Smooth muscle cell of the brain vasculature (primary cell): ENCODE measurements around the gene SNAP23.

ENCODE experiments used
- DNase-seq: peaks from one replicate; pipeline ENCODE4 v3.0.0-alpha.2; 2012; ENCODE audit warnings: low read depth, low spot score

SNAP23 gene

GRCh38 chr15:42495361-42496212 is at the start of gene SNAP23:
SNAP23 (plus strand) TSS chr15:42495634; CDS start chr15:42511847, 16,213 bp downstream.
- peak; percentile 85 for DNase-seq

GRCh38 chr15:42447599-42447998 is 47.8 kb upstream of the SNAP23 start:
- no peak for DNase-seq

GRCh38 chr15:42448281-42448680 is 47.2 kb upstream of the SNAP23 start:
- DNase-seq = no peak

GRCh38 chr15:42449770-42450424 is 45.5 kb upstream of the SNAP23 start:
- DNase-seq = no peak

- DNase-seq = no peak
These were observed 45.0 kb upstream of the SNAP23 start for GRCh38 chr15:42450425-42450790.

- DNase-seq = no peak
These were observed 41.6 kb upstream of the SNAP23 start for GRCh38 chr15:42453826-42454225.

- no peak for DNase-seq
These were observed 38.9 kb upstream of the SNAP23 start for GRCh38 chr15:42456531-42456930.

GRCh38 chr15:42456971-42457370 is 38.5 kb upstream of the SNAP23 start:
- no peak for DNase-seq

GRCh38 chr15:42457445-42458442 is 37.7 kb upstream of the SNAP23 start:
- peak; percentile 88 for DNase-seq

- DNase-seq = no peak
These were observed 34.2 kb upstream of the SNAP23 start for GRCh38 chr15:42461261-42461660.

GRCh38 chr15:42465520-42466259 is 29.7 kb upstream of the SNAP23 start:
- DNase-seq = no peak

- DNase-seq = no peak
These were observed 24.4 kb upstream of the SNAP23 start for GRCh38 chr15:42471002-42471401.

GRCh38 chr15:42474827-42475226 is 20.6 kb upstream of the SNAP23 start:
- no peak for DNase-seq

- no peak for DNase-seq
These were observed 12.7 kb upstream of the SNAP23 start for GRCh38 chr15:42482701-42483100.

- no peak for DNase-seq
These were observed 11.8 kb upstream of the SNAP23 start for GRCh38 chr15:42483677-42484076.

GRCh38 chr15:42490291-42490670 is 5.2 kb upstream of the SNAP23 start:
- DNase-seq = no peak

GRCh38 chr15:42490671-42491538 is 4.5 kb upstream of the SNAP23 start, which contains the start of gene ZNF106:
ZNF106 (minus strand) TSS chr15:42491141; CDS start chr15:42472289, 18,852 bp downstream.
- no peak for DNase-seq

- DNase-seq = no peak
These were observed 3.8 kb upstream of the SNAP23 start for GRCh38 chr15:42491539-42492225.

- no peak for DNase-seq
These were observed 1.8 kb upstream of the SNAP23 start for GRCh38 chr15:42493679-42494078.

GRCh38 chr15:42494998-42495360 is 455 bp upstream of the SNAP23 start:
- no peak for DNase-seq
